Measurements from ENCODE around the gene GNAI2. TPM values are rescaled to one million over a fixed set of nuclear protein-coding genes. Genes with fewer than 3 reads are reported as not detected.

GNAI2 gene
- total and polyA plus RNA-seq, 2 donors from 2014 or later, result 141 to 245 TPM

- TF ChIP-seq, protein P1, sequence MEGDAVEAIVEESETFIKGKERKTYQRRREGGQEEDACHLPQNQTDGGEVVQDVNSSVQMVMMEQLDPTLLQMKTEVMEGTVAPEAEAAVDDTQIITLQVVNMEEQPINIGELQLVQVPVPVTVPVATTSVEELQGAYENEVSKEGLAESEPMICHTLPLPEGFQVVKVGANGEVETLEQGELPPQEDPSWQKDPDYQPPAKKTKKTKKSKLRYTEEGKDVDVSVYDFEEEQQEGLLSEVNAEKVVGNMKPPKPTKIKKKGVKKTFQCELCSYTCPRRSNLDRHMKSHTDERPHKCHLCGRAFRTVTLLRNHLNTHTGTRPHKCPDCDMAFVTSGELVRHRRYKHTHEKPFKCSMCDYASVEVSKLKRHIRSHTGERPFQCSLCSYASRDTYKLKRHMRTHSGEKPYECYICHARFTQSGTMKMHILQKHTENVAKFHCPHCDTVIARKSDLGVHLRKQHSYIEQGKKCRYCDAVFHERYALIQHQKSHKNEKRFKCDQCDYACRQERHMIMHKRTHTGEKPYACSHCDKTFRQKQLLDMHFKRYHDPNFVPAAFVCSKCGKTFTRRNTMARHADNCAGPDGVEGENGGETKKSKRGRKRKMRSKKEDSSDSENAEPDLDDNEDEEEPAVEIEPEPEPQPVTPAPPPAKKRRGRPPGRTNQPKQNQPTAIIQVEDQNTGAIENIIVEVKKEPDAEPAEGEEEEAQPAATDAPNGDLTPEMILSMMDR (IDR thresholded peaks at IDR 0.05; ENCODE audit: borderline replicate concordance, extremely low read depth, insufficient read depth), result no peak
- DNase-seq (peak in 2 of 5 donors; percentile 15 to 68), FAIRE-seq (no peak)
- peak overlapping the region; percentile 42 to 84 (median 73) for H3K4me3 ChIP-seq (ENCODE audit: low read length in 3 of 3)
- H3K27ac ChIP-seq (ENCODE audit: low read depth in 2 of 2, low read length in 2 of 2), result peak overlapping the region; percentile 91 to 94
- H3K9me3 ChIP-seq (ENCODE audit: control insufficient read depth in 2 of 3, insufficient read depth in 1 of 3, low read length in 3 of 3), result no peaks in the 10 kb centered on the region
- peak overlapping the region in 2 of 3 donors; percentile 66 to 95 for H3K9ac ChIP-seq (ENCODE audit: low read length in 3 of 3)
- no peaks in the 10 kb centered on the region for H3K27me3 ChIP-seq (ENCODE audit: control insufficient read depth, insufficient read depth, low read length)
- intact Hi-C loops (cut with DNase I), result no loop called here
- peaks cover 0 to 59% (median 42%) of the 10 kb centered on the region in 3 donors for H3K4me1 ChIP-seq (ENCODE audit: control insufficient read depth in 2 of 3, insufficient read depth in 2 of 3, low read depth in 1 of 3, low read length in 3 of 3)
- H3K36me3 ChIP-seq (ENCODE audit: control insufficient read depth in 2 of 3, insufficient read depth in 3 of 3, low read length in 3 of 3), result no peaks in the 10 kb centered on the region
These were observed 30.8 kb downstream of the GNAI2 start for GRCh38 chr3:50266836-50267235.

DNA sequence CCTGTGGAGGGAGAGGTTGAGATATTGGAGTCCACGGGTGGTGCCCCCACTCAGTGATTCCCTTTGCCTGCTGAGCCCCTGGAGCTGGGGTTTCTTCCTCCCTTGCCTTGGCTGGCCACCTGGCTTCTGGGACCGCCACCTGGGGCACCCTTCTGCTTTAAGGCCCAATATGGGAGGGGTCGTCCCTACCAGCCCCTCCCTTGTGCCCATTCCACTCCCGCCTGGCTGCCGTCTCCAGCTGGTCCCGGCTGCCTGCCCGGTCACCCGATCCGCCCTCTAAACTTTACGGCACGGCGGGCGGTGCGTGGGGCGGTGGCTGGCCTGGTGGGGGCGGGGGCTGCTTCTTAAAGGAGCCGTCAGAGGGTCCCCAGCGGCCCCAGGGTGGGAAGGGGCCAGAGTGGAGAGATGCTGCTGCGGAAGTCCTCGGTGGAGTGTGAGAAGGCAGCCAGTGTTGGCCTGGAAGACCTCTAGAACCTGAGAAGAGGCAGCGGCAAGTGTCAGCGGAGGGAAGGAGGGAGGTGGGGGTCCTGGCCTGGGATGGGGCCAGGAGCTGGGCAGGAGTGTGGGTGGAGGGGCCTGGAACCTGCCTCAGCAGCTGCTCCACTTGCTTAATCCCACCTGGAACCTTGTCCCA is 31.4 kb downstream of the GNAI2 start:
- Histone ChIP-seq H3K9ac (ENCODE audit: low read length in 3 of 3) (peak overlapping the region; percentile 21 to 95 (median 66)), H3K27me3 (ENCODE audit: control insufficient read depth, insufficient read depth, low read length) (no peaks in the 10 kb centered on the region), H3K9me3 (ENCODE audit: control insufficient read depth in 2 of 3, insufficient read depth in 1 of 3, low read length in 3 of 3) (no peaks in the 10 kb centered on the region), H3K4me3 (ENCODE audit: low read length in 3 of 3) (peak overlapping the region; percentile 42 to 84 (median 73)), H3K4me1 (ENCODE audit: control insufficient read depth in 2 of 3, insufficient read depth in 2 of 3, low read depth in 1 of 3, low read length in 3 of 3) (peaks cover 0 to 59% (median 45%) of the 10 kb centered on the region in 3 donors), H3K27ac (ENCODE audit: low read depth in 2 of 2, low read length in 2 of 2) (peak overlapping the region; percentile 91 to 94), H3K36me3 (ENCODE audit: control insufficient read depth in 2 of 3, insufficient read depth in 3 of 3, low read length in 3 of 3) (no peaks in the 10 kb centered on the region)
- FAIRE-seq, result no peak
- DNase-seq, result peak; percentile 87 to 93 (median 92)
- intact Hi-C loops (cut with DNase I), result no loop called here
- TF ChIP-seq, protein P1 (IDR thresholded peaks at IDR 0.05; ENCODE audit: borderline replicate concordance, extremely low read depth, insufficient read depth), result no peak

- H3K27me3 ChIP-seq (ENCODE audit: control insufficient read depth, insufficient read depth, low read length), result no peaks in the 10 kb centered on the region
- H3K4me3 ChIP-seq (ENCODE audit: low read length in 3 of 3), result peak overlapping the region in 2 of 3 donors; percentile 3 to 84
- peak overlapping the region; percentile 91 to 94 for H3K27ac ChIP-seq (ENCODE audit: low read depth in 2 of 2, low read length in 2 of 2)
- peaks cover 0 to 62% (median 45%) of the 10 kb centered on the region in 3 donors for H3K4me1 ChIP-seq (ENCODE audit: control insufficient read depth in 2 of 3, insufficient read depth in 2 of 3, low read depth in 1 of 3, low read length in 3 of 3)
- no peaks in the 10 kb centered on the region for H3K36me3 ChIP-seq (ENCODE audit: control insufficient read depth in 2 of 3, insufficient read depth in 3 of 3, low read length in 3 of 3)
- intact Hi-C loops (cut with DNase I), result no loop called here
- H3K9ac ChIP-seq (ENCODE audit: low read length in 3 of 3), result peak overlapping the region in 1 of 3 donors; percentile 95
- DNase-seq (peak in 1 of 5 donors; percentile 21), FAIRE-seq (no peak)
- H3K9me3 ChIP-seq (ENCODE audit: control insufficient read depth in 2 of 3, insufficient read depth in 1 of 3, low read length in 3 of 3), result no peaks in the 10 kb centered on the region
- TF ChIP-seq, protein P1 (IDR thresholded peaks at IDR 0.05; ENCODE audit: borderline replicate concordance, extremely low read depth, insufficient read depth), result no peak
These were observed 32.3 kb downstream of the GNAI2 start for GRCh38 chr3:50268276-50268675.

All from kidney (tissue), 14 donors.